ENCODE measurements around the gene MAP3K19.
"Not testable (repeated sequence)": the region's sequence is repeated elsewhere in the genome, so short reads cannot be mapped to it uniquely, and the experiment has no call there.

Gene MAP3K19

DNA sequence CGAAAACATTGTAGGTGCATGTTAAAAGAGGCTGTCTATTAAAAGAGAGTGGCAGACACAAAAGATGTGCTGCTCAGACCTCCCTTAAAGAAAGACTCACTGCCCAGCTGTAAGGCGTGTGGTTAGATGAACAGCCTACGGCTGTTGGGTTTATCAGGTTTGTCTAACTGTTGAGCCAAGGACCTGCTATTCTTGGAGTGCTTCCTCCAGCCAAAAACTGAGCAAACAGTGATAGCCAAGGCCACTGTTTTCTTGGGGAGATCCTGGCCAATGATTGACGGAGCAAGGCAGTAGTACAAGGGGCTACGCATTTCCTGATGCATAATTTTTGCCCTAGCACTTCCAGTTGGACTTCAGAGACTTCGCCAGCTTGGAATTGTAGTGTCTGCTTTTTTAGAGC, 3.4 kb upstream of the MAP3K19 start:
- no peak for DNase-seq (ENCODE audit: low spot score)

- no peak for DNase-seq (ENCODE audit: low spot score)
Observed at GRCh38 chr2:135050132-135050531, 2.9 kb upstream of the MAP3K19 start.

GRCh38 chr2:135048122-135048521, 875 bp upstream of the MAP3K19 start:
- DNase-seq (ENCODE audit: low spot score): no peak

GRCh38 chr2:135043345-135043744, 3.9 kb downstream of the MAP3K19 start:
- no peak for DNase-seq (ENCODE audit: low spot score)

- no peak for DNase-seq (ENCODE audit: low spot score)
Observed at GRCh38 chr2:135037831-135038230, 9.4 kb downstream of the MAP3K19 start.

DNA sequence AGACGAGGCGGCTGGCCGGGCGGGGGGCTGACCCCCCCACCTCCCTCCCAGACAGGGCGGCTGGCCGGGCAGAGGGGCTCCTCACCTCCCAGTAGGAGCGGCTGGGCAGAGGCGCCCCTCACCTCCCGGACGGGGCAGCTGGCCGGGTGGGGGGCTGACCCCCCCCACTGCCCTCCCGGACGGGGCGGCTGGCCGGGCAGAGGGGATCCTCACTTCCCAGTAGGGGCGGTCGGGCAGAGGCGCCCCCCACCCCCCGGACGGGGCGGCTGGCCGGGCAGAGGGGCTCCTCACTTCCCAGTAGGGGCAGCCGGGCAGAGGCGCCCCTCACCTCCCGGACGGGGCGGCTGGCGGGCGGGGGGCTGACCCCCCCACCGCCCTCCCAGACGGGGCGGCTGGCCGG, 14.0 kb downstream of the MAP3K19 start:
- DNase-seq (ENCODE audit: low spot score): not testable (repeated sequence)

DNA sequence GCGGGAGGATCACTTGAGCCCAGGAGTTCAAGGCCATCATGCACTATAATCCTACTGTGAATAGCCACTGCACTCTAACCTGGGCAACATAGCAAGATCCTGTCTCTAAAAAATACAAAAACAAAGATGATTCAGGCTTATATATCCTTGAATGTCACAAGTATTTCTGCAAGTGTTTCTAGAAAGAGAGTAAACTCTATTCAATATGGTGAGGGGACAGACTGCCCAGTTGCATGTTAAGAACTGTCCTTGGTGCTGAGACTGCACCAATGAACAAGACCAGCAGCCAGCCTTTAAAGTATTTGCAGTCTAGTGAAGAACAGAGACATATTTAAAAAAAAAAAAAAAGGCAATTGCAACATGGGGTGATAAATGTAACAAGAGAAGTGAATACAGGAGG, 16.4 kb downstream of the MAP3K19 start:
- DNase-seq (ENCODE audit: low spot score): no peak

GRCh38 chr2:135029481-135030134, 17.6 kb downstream of the MAP3K19 start:
- no peak for DNase-seq (ENCODE audit: low spot score)

GRCh38 chr2:135023886-135024485, 23.3 kb downstream of the MAP3K19 start:
- DNase-seq (ENCODE audit: low spot score): no peak

- no peak for DNase-seq (ENCODE audit: low spot score)
Observed at GRCh38 chr2:135022952-135023880, 24.0 kb downstream of the MAP3K19 start.

DNA sequence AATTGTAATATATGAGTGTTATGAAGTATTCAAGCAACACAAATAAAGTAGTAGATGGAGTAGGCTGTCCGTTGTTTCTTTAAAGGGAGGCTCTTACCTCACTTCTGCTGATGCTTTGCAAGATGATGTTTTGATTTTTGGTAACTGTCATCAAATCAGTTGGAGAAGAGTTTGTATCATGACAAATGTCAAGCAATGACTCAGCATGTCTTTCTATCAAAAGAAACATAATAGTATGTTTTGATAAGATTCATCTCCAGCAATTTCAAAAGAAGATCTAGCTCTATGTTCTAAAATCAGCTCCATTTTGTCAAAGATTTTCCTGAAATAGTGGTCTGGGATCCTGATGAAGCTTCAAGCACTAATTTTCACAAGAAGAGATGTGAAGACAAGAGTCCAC, 25.6 kb downstream of the MAP3K19 start:
- no peak for DNase-seq (ENCODE audit: low spot score)

GRCh38 chr2:135011633-135012032, 35.6 kb downstream of the MAP3K19 start:
- DNase-seq (ENCODE audit: low spot score): no peak

- no peak for DNase-seq (ENCODE audit: low spot score)
Observed at GRCh38 chr2:135010200-135010942, 36.9 kb downstream of the MAP3K19 start.

DNA sequence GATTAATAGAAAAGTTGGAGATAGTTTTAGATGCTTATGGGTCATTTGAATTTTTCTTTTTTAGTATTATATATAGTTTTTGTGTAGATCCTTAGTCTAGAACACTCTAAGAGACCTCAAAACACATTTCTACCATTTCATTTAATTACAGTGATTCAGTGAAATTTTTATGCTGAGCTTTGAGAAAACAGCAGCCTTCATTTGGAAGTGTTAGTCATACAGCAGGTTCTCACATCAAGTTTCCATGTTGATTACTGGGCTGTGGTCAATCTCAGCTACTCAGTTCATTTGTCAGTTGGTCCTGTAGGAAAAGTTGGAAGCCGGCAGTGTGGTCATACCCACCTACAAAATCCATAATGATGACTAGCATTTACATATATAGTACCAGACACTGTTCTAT, 37.9 kb downstream of the MAP3K19 start:
- no peak for DNase-seq (ENCODE audit: low spot score)

DNA sequence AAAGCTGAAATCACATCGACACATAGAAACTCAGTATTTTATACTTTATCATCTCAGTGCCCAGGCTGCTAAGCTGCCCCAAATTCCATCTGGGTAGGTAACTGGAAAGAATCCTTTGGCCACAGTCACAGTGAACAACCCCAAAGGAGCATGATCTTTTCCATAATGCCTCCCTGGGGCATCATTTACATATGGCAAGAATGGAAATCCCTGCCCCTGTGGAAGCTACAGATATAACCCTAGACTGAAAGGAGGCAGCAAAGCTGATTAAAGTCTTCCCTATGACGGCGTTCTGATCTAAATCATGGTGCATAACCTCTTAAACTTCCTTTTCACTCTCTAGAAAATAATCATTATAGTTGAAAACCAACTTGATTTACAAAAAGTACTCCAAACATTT, 41.5 kb downstream of the MAP3K19 start:
- no peak for DNase-seq (ENCODE audit: low spot score)

GRCh38 chr2:135004005-135004746, 43.1 kb downstream of the MAP3K19 start:
- peak; percentile 84 for DNase-seq (ENCODE audit: low spot score)

DNA sequence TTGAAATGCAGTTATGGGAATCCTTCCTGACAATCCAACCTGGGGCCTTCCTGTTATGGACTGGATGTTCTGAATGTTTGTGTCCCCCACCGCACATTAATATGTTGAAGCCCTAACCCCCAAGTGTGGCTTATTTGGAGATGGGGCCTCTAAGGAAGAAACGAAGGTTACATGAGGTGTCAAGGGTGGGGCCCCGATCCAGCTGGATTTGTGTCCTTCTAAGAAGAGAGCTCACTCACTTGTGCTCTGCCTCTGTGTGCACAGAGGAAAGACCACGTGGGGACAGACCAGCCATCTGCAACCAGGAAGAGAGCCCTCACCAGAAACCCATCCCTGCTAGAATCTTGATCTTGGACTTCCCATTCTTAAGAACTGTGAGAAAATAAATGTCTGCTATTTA, 44.4 kb downstream of the MAP3K19 start:
- no peak for DNase-seq (ENCODE audit: low spot score)

- no peak for DNase-seq (ENCODE audit: low spot score)
Observed at GRCh38 chr2:134999521-134999920, 47.7 kb downstream of the MAP3K19 start.

DNA sequence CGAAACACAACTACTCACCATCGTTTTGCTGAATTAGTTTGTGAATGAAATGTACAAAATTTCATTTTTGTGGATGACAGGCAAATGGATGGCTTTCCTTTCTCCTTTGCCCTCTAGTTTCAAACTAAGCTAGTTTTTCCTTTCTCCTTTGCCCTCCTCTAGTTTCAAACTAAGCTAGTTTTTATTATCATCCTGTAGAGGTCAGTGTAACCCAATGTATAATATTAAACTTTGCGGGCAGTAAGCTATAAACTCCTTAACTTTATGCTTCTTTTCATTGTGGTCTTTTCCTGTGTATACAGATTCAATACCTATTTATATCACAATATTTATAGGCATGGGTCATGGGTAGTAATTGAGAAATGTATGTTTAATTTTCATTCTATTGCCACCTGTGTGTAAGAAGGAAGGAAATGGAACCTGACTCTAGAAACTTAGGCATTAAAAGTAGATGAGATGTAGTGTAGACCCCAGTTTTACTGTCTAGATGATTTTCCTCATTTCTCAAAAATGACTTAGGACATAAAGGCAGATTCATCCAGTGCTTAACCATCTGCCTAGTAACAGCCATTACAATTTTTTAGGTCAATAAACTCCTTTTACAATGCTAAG, 58.1 kb downstream of the MAP3K19 start:
- peak; percentile 18 for DNase-seq (ENCODE audit: low spot score)

DNA sequence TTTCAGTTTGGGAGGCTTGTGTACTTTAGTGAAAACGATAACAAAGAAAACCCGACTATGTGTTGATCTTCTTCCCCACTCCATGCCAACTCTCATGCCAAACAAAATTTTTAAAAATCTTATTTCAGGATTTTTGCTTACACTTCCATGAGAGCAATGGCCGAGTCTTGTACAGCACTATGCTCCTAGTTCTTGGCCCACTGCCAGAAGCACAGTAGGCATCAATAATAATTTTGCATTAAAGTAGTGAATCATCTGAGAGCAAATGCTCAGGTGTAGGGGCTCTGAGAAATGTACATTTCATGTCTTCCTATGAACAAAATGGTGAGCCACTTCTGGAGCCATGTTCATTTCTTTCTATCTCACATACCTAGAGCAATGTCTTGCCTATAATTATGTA, 62.2 kb downstream of the MAP3K19 start:
- no peak for DNase-seq (ENCODE audit: low spot score)

- no peak for DNase-seq (ENCODE audit: low spot score)
Observed at GRCh38 chr2:134982603-134983002, 64.6 kb downstream of the MAP3K19 start.
